Measurements from ENCODE around the gene DPH1.

GRCh38 chr17:2070241-2071023 lies 40.5 kb downstream of the DPH1 start:
- TF ChIP-seq CTCF (IDR thresholded peaks at IDR 0.05; ENCODE audit: low read depth, low read length, missing input control) = no peak
- TF ChIP-seq TAF1 (conservative IDR thresholded peaks at IDR 0.05) = no peak
- no peak for TF ChIP-seq SP1 (IDR thresholded peaks at IDR 0.05)
- no peak for TF ChIP-seq EGR1 (IDR thresholded peaks at IDR 0.05; ENCODE audit: low read depth in 2 of 2)
- TF ChIP-seq RAD21 (IDR thresholded peaks at IDR 0.05) = peak in 1 of 2 donors; percentile 3
- TF ChIP-seq, protein P1, sequence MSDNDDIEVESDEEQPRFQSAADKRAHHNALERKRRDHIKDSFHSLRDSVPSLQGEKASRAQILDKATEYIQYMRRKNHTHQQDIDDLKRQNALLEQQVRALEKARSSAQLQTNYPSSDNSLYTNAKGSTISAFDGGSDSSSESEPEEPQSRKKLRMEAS (IDR thresholded peaks at IDR 0.05) = peak; percentile 62
- TF ChIP-seq YY1 (IDR thresholded peaks at IDR 0.05) = peak; percentile 42

All from liver (tissue), 3 donors.